Coronary artery (tissue), 2 donors: ENCODE data around the gene ZNF333.

ENCODE experiments used
- DNase-seq: peaks from one replicate; pipeline ENCODE4 v3.0.0-alpha.2; 2017; ENCODE audit warnings: low spot score
- H3K27ac ChIP-seq, 2 donors: fragments of 200-600 bp; sonication (generic); one replicate each; pipeline ENCODE4 v1.5.1; 2016 to 2019
- H3K4me3 ChIP-seq: fragments of 200-600 bp; sonication (generic); 2 replicates; pipeline ENCODE4 v1.5.1; 2016; ENCODE audit warnings: mild to moderate bottlenecking, moderate library complexity
- TF ChIP-seq, protein P1 (sequence below): fragments of 200-600 bp; sonication (generic); IDR thresholded peaks from one replicate; pipeline ENCODE4 v1.5.1; 2019; ENCODE audit warnings: antibody characterized with exemption

The ZNF333 gene

GRCh38 chr19:14695471-14695870 is 5.6 kb downstream of the ZNF333 start:
- H3K27ac ChIP-seq: no peak overlapping the region
- TF ChIP-seq, protein P1, sequence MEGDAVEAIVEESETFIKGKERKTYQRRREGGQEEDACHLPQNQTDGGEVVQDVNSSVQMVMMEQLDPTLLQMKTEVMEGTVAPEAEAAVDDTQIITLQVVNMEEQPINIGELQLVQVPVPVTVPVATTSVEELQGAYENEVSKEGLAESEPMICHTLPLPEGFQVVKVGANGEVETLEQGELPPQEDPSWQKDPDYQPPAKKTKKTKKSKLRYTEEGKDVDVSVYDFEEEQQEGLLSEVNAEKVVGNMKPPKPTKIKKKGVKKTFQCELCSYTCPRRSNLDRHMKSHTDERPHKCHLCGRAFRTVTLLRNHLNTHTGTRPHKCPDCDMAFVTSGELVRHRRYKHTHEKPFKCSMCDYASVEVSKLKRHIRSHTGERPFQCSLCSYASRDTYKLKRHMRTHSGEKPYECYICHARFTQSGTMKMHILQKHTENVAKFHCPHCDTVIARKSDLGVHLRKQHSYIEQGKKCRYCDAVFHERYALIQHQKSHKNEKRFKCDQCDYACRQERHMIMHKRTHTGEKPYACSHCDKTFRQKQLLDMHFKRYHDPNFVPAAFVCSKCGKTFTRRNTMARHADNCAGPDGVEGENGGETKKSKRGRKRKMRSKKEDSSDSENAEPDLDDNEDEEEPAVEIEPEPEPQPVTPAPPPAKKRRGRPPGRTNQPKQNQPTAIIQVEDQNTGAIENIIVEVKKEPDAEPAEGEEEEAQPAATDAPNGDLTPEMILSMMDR: no peak
- H3K4me3 ChIP-seq: no peak overlapping the region
- DNase-seq: no peak

DNA sequence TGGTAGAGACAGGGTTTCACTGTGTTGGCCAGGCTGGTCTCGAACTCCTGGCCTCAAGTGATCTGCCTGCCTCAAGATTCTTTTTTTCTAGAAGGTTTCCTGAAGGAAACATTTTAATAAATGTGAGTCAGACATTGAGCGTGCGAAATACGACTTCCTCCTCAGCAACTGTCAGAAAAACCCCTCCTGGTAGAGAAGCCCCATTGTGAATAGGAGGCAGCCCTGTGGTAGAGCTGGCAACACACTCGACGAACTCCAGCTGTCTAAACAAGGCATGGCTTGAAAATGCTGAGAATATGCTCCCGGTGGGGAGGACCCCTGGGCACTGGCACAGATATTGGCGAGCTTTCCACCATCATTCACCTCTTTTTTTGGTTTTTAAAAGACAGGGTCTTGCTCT is 9.8 kb downstream of the ZNF333 start:
- DNase-seq: no peak
- no peak overlapping the region for H3K4me3 ChIP-seq
- TF ChIP-seq, protein P1: no peak
- H3K27ac ChIP-seq: no peak overlapping the region

GRCh38 chr19:14700711-14701375 is 11.0 kb downstream of the ZNF333 start:
- TF ChIP-seq, protein P1: no peak
- H3K27ac ChIP-seq: no peak overlapping the region
- no peak overlapping the region for H3K4me3 ChIP-seq
- DNase-seq: no peak

DNA sequence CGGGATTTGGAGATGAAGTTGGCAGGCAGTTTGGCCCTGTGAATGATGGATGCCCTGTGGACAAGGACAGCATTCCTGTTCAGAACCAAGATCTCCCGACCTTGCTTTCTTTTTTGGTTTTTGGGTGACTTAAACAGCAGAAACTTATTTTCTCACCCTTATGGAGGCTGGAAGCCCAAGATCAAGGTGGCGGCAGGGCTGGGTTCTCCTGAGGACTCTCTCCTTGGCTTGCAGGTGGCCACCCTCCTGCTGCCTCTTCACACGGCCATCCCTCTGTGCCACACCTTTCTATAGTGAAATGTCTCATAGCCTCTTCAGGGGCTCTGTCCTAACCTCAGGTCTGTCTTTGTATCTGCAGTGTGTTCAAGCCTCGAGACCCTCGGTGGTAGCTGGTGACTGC is 14.0 kb downstream of the ZNF333 start:
- no peak for DNase-seq
- Histone ChIP-seq H3K27ac (no peak overlapping the region), H3K4me3 (no peak overlapping the region)
- TF ChIP-seq, protein P1: no peak

GRCh38 chr19:14704450-14704849 is 14.6 kb downstream of the ZNF333 start:
- no peak overlapping the region for H3K4me3 ChIP-seq
- no peak overlapping the region for H3K27ac ChIP-seq
- no peak for DNase-seq
- TF ChIP-seq, protein P1: no peak

- DNase-seq: no peak
- TF ChIP-seq, protein P1: no peak
- no peak overlapping the region for H3K4me3 ChIP-seq
These were observed 26.0 kb downstream of the ZNF333 start for GRCh38 chr19:14715841-14716240.

DNA sequence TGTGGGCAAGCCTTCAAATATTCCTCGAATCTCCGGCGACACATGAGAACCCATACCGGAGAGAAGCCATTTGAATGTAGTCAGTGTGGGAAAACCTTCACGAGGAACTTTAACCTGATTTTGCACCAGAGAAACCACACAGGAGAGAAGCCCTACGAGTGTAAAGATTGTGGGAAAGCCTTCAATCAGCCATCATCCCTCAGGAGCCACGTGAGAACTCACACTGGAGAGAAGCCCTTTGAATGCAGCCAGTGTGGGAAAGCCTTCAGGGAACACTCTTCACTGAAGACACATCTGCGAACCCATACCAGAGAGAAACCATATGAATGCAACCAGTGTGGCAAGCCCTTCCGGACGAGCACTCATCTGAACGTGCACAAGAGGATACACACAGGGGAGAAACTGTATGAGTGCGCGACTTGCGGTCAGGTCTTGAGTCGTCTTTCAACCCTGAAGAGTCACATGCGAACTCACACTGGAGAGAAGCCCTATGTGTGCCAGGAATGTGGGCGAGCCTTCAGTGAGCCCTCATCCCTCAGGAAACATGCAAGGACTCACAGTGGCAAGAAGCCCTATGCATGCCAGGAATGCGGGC is 28.8 kb downstream of the ZNF333 start:
- no peak for DNase-seq
- peak overlapping the region; percentile 32 for H3K4me3 ChIP-seq
- TF ChIP-seq, protein P1: no peak
- H3K27ac ChIP-seq: no peak overlapping the region

More at GRCh38 chr19:14715841-14716240, 26.0 kb downstream of the ZNF333 start:
- no peak overlapping the region for H3K27ac ChIP-seq
